ENCODE measurements around the gene TTPAL. TPM values are rescaled to one million over a fixed set of nuclear protein-coding genes. Genes with fewer than 3 reads are reported as not detected.

The TTPAL gene, protein sequence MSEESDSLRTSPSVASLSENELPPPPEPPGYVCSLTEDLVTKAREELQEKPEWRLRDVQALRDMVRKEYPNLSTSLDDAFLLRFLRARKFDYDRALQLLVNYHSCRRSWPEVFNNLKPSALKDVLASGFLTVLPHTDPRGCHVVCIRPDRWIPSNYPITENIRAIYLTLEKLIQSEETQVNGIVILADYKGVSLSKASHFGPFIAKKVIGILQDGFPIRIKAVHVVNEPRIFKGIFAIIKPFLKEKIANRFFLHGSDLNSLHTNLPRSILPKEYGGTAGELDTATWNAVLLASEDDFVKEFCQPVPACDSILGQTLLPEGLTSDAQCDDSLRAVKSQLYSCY
- polyA plus RNA-seq (ENCODE audit: insufficient read length in 4 of 4) = 10 to 100 TPM; 13.2 to 14.1 (median 13.7) TPM

GRCh38 chr20:44475694-44476560 is at the start of gene TTPAL:
TTPAL (plus strand) TSS chr20:44475874; CDS start chr20:44480000, 4,126 bp downstream.
- peak; percentile 72 to 81 (median 77) for DNase-seq (ENCODE audit: low read depth in 4 of 4, low spot score in 3 of 4)

GRCh38 chr20:44425923-44426322 is 49.8 kb upstream of the TTPAL start:
- DNase-seq (ENCODE audit: low read depth in 4 of 4, low spot score in 3 of 4) = no peak

GRCh38 chr20:44426879-44427790 is 48.5 kb upstream of the TTPAL start:
- no peak for DNase-seq (ENCODE audit: low read depth in 4 of 4, low spot score in 3 of 4)

DNA sequence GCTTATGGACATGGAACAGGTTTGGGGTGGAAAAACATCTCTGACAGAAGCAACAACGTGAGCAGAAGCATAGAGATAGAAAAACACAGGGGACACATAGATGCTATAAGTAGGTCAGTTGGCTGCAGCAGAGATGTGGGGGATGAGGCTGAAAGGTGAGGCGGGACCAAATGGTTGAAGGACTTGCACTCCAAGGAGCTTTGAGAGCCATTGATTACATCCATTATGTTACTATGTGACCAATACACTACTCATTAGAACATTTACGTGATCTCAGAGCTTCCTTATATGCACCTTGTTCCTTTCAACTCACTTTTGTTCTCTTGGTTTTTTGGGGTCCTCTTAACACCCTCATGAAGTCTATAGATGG is 47.9 kb upstream of the TTPAL start:
- DNase-seq (ENCODE audit: low read depth in 4 of 4, low spot score in 3 of 4) = no peak

- no peak for DNase-seq (ENCODE audit: low read depth in 4 of 4, low spot score in 3 of 4)
Measured at GRCh38 chr20:44428174-44429016, 47.3 kb upstream of the TTPAL start.

DNA sequence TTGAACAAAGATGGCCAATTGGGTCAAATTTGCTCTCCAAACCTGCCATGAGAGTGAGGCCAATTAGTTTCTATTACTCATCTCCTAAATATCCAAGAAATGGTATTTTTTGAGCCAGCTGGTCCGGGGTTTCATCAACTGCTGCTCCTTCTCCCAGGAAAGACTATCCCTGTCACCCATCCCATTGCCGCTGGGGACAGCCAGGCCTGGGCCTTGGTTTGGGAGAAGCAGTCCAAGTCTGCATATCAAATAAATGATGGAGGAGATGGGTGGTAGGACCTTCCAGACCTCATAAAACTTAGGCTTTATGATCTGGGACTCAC is 46.7 kb upstream of the TTPAL start:
- DNase-seq (ENCODE audit: low read depth in 4 of 4, low spot score in 3 of 4) = no peak

- no peak for DNase-seq (ENCODE audit: low read depth in 4 of 4, low spot score in 3 of 4)
Measured at GRCh38 chr20:44429419-44430269, 46.0 kb upstream of the TTPAL start.

DNA sequence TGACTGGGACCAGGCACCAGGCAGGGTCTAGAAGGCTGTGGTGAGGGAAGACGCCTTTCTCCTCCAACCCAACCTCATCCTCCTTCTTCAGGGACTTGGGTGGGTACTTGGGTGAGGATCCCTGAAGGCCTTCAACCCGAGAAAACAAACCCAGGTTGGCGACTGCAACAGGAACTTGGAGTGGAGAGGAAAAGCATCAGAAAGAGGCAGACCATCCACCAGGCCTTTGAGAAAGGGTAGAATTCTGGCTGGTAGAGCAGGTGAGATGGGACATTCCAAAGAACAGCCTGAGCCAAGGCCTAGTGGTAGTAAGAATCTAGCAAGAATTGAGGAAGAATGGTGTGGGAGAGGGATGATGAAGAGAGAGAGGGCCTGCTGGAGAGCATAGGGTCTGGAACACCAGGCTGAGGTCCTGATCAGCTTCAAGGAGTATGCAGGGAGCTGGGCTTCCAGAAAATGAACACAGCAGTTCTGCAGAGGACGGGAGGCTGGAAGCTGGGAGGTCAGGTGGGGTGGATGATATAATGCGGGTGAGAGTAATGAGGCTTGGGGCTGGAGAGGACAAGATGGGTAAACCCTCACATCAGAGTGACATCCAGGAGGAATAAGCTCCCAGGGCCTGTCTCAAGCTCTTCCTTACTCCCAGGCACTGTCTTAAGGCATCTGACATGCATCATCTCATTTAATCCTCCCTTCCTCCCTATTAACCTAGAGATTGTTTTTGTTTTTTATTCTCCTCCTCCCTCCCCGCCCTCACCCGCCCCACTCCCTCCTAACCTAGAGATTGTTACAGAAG is 45.2 kb upstream of the TTPAL start:
- DNase-seq (ENCODE audit: low read depth in 4 of 4, low spot score in 3 of 4) = no peak

GRCh38 chr20:44431118-44431501 is 44.6 kb upstream of the TTPAL start:
- no peak for DNase-seq (ENCODE audit: low read depth in 4 of 4, low spot score in 3 of 4)

GRCh38 chr20:44431502-44432234 is 44.0 kb upstream of the TTPAL start:
- DNase-seq (ENCODE audit: low read depth in 4 of 4, low spot score in 3 of 4) = no peak

GRCh38 chr20:44432618-44433577 is 42.8 kb upstream of the TTPAL start:
- no peak for DNase-seq (ENCODE audit: low read depth in 4 of 4, low spot score in 3 of 4)

DNA sequence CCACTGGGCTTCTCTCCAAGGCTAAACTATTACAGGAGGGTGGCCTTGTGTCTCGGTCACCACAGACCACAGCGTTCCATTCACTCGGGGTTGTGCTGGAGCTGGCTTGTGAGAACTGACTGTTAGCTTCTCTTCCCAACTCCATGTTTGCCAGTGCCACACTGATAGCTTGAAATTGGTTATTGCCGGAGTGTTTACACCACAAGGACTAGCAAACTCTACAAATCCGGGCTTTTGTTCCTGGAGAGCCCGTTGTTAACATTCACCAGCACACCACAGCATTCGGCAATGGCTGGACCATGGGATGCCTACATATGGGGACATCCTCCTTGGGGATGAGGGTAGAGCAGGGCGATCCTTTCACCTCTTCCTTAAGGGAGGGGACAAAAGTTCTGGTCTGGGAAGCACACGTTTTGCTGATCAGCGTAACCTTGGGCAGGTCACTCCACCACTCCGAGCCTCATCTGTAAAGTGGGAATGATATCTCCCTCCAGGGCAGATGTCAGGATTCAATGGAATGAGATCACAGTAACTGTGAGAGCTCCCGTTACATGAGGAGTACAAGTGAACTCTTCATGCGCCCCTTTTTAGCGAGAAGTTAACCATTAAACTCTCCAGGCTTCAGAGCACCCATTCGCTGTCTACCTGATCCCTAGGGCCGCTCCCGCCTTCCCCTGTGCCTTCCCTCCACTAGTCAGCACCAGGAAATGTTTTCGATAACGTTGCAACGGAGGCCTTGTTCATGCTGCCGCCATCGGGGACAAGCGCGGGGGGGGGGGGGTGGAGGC is 41.7 kb upstream of the TTPAL start:
- DNase-seq (ENCODE audit: low read depth in 4 of 4, low spot score in 3 of 4) = peak in 1 of 4 donors; percentile 24

- DNase-seq (ENCODE audit: low read depth in 4 of 4, low spot score in 3 of 4) = no peak
Measured at GRCh38 chr20:44435630-44436335, 39.9 kb upstream of the TTPAL start.

GRCh38 chr20:44436393-44436792 is 39.3 kb upstream of the TTPAL start:
- DNase-seq (ENCODE audit: low read depth in 4 of 4, low spot score in 3 of 4) = no peak

- no peak for DNase-seq (ENCODE audit: low read depth in 4 of 4, low spot score in 3 of 4)
Measured at GRCh38 chr20:44437497-44437896, 38.2 kb upstream of the TTPAL start.

Data from left renal pelvis (tissue), 4 donors.